ENCODE measurements around the gene RAP1B. TPM values are rescaled to one million over a fixed set of nuclear protein-coding genes. Genes with fewer than 3 reads are reported as not detected.

RAP1B gene
- total RNA-seq, 1 donor from 2014 or later = 182 TPM

GRCh38 chr12:68624933-68625332, 14.2 kb downstream of the RAP1B start:
- TF ChIP-seq, protein P1, sequence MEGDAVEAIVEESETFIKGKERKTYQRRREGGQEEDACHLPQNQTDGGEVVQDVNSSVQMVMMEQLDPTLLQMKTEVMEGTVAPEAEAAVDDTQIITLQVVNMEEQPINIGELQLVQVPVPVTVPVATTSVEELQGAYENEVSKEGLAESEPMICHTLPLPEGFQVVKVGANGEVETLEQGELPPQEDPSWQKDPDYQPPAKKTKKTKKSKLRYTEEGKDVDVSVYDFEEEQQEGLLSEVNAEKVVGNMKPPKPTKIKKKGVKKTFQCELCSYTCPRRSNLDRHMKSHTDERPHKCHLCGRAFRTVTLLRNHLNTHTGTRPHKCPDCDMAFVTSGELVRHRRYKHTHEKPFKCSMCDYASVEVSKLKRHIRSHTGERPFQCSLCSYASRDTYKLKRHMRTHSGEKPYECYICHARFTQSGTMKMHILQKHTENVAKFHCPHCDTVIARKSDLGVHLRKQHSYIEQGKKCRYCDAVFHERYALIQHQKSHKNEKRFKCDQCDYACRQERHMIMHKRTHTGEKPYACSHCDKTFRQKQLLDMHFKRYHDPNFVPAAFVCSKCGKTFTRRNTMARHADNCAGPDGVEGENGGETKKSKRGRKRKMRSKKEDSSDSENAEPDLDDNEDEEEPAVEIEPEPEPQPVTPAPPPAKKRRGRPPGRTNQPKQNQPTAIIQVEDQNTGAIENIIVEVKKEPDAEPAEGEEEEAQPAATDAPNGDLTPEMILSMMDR (IDR thresholded peaks at IDR 0.05) = no peak
- no peak overlapping the region for H3K27ac Mint-ChIP-seq (ENCODE audit: unreplicated experiment)
- no peaks in the 10 kb centered on the region for H3K27me3 Mint-ChIP-seq (ENCODE audit: unreplicated experiment)
- H3K4me3 Mint-ChIP-seq (ENCODE audit: unreplicated experiment) = no peak overlapping the region
- H3K4me1 Mint-ChIP-seq (ENCODE audit: unreplicated experiment) = peaks cover 38% of the 10 kb centered on the region
- H3K36me3 Mint-ChIP-seq (ENCODE audit: unreplicated experiment) = peaks cover 33% of the 10 kb centered on the region
- no peaks in the 10 kb centered on the region for H3K9me3 Mint-ChIP-seq (ENCODE audit: unreplicated experiment)
- no peak for DNase-seq (ENCODE audit: extremely low spot score, unreplicated experiment)

DNA sequence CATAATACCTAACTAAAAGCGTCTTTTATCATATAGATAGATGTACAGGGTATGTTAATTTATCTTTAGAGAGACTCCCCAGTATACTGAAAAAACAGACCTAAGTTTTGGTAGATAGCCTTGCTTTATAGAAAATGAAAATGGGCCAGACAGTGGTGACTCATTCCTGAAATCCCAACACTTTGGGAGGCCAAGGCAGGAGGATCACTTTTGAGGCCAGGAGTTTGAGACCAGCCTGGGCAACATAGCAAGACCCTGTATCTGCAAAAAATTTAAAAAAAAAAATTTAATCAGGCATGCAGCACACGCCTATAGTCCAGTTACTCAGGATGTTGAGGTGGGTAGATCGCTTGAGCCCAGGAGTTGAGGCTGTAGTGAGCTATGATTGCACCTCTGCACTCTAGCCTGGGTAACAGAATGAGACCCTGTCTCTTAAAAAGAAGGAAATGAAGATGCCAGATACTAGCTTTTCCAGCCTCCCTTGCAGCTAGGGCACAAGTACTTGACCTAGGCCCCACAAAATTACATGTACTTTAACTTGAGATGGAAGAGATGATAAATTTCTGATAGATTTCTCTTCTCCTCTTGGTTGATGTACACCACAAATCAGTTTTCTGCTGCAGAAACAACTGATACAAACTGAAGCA, 17.1 kb downstream of the RAP1B start:
- Mint-ChIP-seq H3K27me3 (ENCODE audit: unreplicated experiment) (no peaks in the 10 kb centered on the region), H3K27ac (ENCODE audit: unreplicated experiment) (no peak overlapping the region), H3K9me3 (ENCODE audit: unreplicated experiment) (no peaks in the 10 kb centered on the region), H3K4me1 (ENCODE audit: unreplicated experiment) (peaks cover 27% of the 10 kb centered on the region), H3K36me3 (ENCODE audit: unreplicated experiment) (peaks cover 37% of the 10 kb centered on the region), H3K4me3 (ENCODE audit: unreplicated experiment) (no peak overlapping the region)
- TF ChIP-seq, protein P1 (IDR thresholded peaks at IDR 0.05) = no peak
- DNase-seq (ENCODE audit: extremely low spot score, unreplicated experiment) = no peak

- H3K9me3 Mint-ChIP-seq (ENCODE audit: unreplicated experiment) = no peaks in the 10 kb centered on the region
- peaks cover 22% of the 10 kb centered on the region for H3K4me1 Mint-ChIP-seq (ENCODE audit: unreplicated experiment)
- peaks cover 37% of the 10 kb centered on the region for H3K36me3 Mint-ChIP-seq (ENCODE audit: unreplicated experiment)
- no peak for DNase-seq (ENCODE audit: extremely low spot score, unreplicated experiment)
- no peak overlapping the region for H3K27ac Mint-ChIP-seq (ENCODE audit: unreplicated experiment)
- TF ChIP-seq, protein P1 (IDR thresholded peaks at IDR 0.05) = no peak
- no peak overlapping the region for H3K4me3 Mint-ChIP-seq (ENCODE audit: unreplicated experiment)
- H3K27me3 Mint-ChIP-seq (ENCODE audit: unreplicated experiment) = no peaks in the 10 kb centered on the region
Measured at GRCh38 chr12:68628698-68629097, 18.0 kb downstream of the RAP1B start.

- TF ChIP-seq, protein P1 (IDR thresholded peaks at IDR 0.05) = no peak
- Mint-ChIP-seq H3K4me3 (ENCODE audit: unreplicated experiment) (no peak overlapping the region), H3K27ac (ENCODE audit: unreplicated experiment) (peak overlapping the region; percentile 47), H3K4me1 (ENCODE audit: unreplicated experiment) (peaks cover 32% of the 10 kb centered on the region), H3K36me3 (ENCODE audit: unreplicated experiment) (peaks cover 34% of the 10 kb centered on the region), H3K9me3 (ENCODE audit: unreplicated experiment) (no peaks in the 10 kb centered on the region), H3K27me3 (ENCODE audit: unreplicated experiment) (no peaks in the 10 kb centered on the region)
- DNase-seq (ENCODE audit: extremely low spot score, unreplicated experiment) = no peak
Measured at GRCh38 chr12:68630050-68630449, 19.4 kb downstream of the RAP1B start.

DNA sequence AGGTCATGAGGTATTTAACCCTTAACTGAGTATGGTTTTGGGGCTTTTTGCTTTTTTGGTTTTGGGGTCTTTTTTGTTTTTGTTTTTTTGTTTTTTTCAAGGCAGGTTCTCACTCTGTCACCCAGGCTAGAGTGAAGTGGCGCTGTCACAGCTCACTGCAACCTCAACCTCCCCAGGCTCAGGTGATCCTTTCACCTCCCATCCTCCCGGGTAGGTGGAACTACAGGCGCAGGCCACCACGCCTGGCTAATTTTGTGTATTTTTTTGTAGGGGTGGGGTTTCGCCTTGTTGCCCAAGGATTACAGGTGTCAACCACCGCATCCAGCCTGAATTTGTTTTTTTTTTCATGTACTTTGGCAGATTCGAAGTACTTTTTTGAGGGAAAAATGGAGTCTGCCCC, 19.9 kb downstream of the RAP1B start:
- TF ChIP-seq, protein P1 (IDR thresholded peaks at IDR 0.05) = no peak
- no peaks in the 10 kb centered on the region for H3K9me3 Mint-ChIP-seq (ENCODE audit: unreplicated experiment)
- H3K4me1 Mint-ChIP-seq (ENCODE audit: unreplicated experiment) = peaks cover 32% of the 10 kb centered on the region
- no peak overlapping the region for H3K27ac Mint-ChIP-seq (ENCODE audit: unreplicated experiment)
- no peak for DNase-seq (ENCODE audit: extremely low spot score, unreplicated experiment)
- H3K27me3 Mint-ChIP-seq (ENCODE audit: unreplicated experiment) = no peaks in the 10 kb centered on the region
- peaks cover 30% of the 10 kb centered on the region for H3K36me3 Mint-ChIP-seq (ENCODE audit: unreplicated experiment)
- H3K4me3 Mint-ChIP-seq (ENCODE audit: unreplicated experiment) = no peak overlapping the region
